ENCODE data around the gene UBC. TPM values are rescaled to one million over a fixed set of nuclear protein-coding genes. Genes with fewer than 3 reads are reported as not detected.

UBC gene
- total RNA-seq, 1 experiment from 2014 or later: 523 TPM

- Histone ChIP-seq H3K56ac (ENCODE audit: insufficient read length, low read depth, low read length) (no peak overlapping the region), H4K8ac (replicated peaks; ENCODE audit: insufficient read length, low read depth, low read length) (no peak overlapping the region), H3K79me2 (ENCODE audit: insufficient read depth, low read length) (peaks cover 1% of the 10 kb centered on the region; the same call in 1 of the 2 replicates), H2BK5ac (ENCODE audit: insufficient read length, low read length) (no peak overlapping the region), H3K9ac (ENCODE audit: extremely low read depth, insufficient read length, low read length) (no peak overlapping the region), H2BK120ac (ENCODE audit: low read depth, low read length, poor library complexity, severe bottlenecking) (no peak overlapping the region), H2BK15ac (ENCODE audit: low read depth, low read length) (no peak overlapping the region), H3K14ac (ENCODE audit: insufficient read depth, low read length) (no peak overlapping the region), H3K18ac (ENCODE audit: insufficient read length, low read depth, low read length) (no peak overlapping the region), H3K23ac (ENCODE audit: insufficient read length, low read depth, low read length) (no peak overlapping the region), H2AK5ac (ENCODE audit: insufficient read length, low read length) (no peak overlapping the region), H4K5ac (ENCODE audit: insufficient read length, low read depth, low read length) (no peak overlapping the region), H2AFZ (ENCODE audit: low read length) (no peak overlapping the region), H3K4me1 (ENCODE audit: insufficient read depth, low read length) (no peaks in the 10 kb centered on the region; the same call in 1 of the 2 replicates), H4K20me1 (ENCODE audit: control insufficient read depth, insufficient read depth, insufficient read length) (no peaks in the 10 kb centered on the region), H2BK12ac (ENCODE audit: insufficient read length, low read depth, low read length) (no peak overlapping the region), H4K91ac (ENCODE audit: insufficient read length, low read depth, low read length) (no peak overlapping the region), H3K27me3 (ENCODE audit: insufficient read depth, low read length) (no peaks in the 10 kb centered on the region; the same call in 1 of the 2 replicates), H3K23me2 (ENCODE audit: insufficient read length, low read depth, low read length, poor library complexity, severe bottlenecking) (peaks cover 9% of the 10 kb centered on the region), H3K4ac (ENCODE audit: low read depth, low read length) (no peak overlapping the region), H3K79me1 (ENCODE audit: insufficient read depth, low read depth, low read length, poor library complexity, severe bottlenecking) (no peaks in the 10 kb centered on the region), H2BK20ac (ENCODE audit: low read depth, low read length, poor library complexity, severe bottlenecking) (no peak overlapping the region), H3T11ph (ENCODE audit: low read length) (no peak overlapping the region), H3K4me2 (ENCODE audit: insufficient read depth, insufficient read length, low read length) (no peak overlapping the region), H3K27ac (ENCODE audit: insufficient read length, low read depth, low read length) (no peak overlapping the region), H3K9me3 (ENCODE audit: control insufficient read depth, low read depth, low read length) (no peaks in the 10 kb centered on the region)
- H3K4me1 Mint-ChIP-seq: peaks cover 26 to 29% of the 10 kb centered on the region in 2 experiments
- H3K9me3 Mint-ChIP-seq: no peaks in the 10 kb centered on the region
- no peak overlapping the region for H3K4me3 Mint-ChIP-seq
- H3K27ac Mint-ChIP-seq: no peak overlapping the region
- WGBS (ENCODE audit: extremely low coverage, insufficient read length, low lambda C conversion rate): no CpG with 5 or more reads among the region's 9 CpGs
- no peak for TF ChIP-seq CTCF (conservative IDR thresholded peaks at IDR 0.05)
- peaks cover 25% of the 10 kb centered on the region for H3K27me3 Mint-ChIP-seq (ENCODE audit: low read depth)
- no peak for DNase-seq
- peaks cover 0 to under 1% (median 0%) of the 10 kb centered on the region in 3 experiments; a peak in 2 of 7 replicates for H3K36me3 Mint-ChIP-seq (ENCODE audit: insufficient read depth in 1 of 3, low read depth in 3 of 3)
Measured at GRCh38 chr12:124866883-124867400, 47.5 kb downstream of the UBC start.

All from H9 (cell line).